ENCODE measurements around the gene SYT9. TPM values are rescaled to one million over a fixed set of nuclear protein-coding genes. Genes with fewer than 3 reads are reported as not detected.

SYT9 gene
- total and polyA plus RNA-seq, 2 of the 8 experiments (the other 6 are each of a cell fraction or from before 2014, with no cell fraction given) = 1.5 to 2.9 TPM

DNA sequence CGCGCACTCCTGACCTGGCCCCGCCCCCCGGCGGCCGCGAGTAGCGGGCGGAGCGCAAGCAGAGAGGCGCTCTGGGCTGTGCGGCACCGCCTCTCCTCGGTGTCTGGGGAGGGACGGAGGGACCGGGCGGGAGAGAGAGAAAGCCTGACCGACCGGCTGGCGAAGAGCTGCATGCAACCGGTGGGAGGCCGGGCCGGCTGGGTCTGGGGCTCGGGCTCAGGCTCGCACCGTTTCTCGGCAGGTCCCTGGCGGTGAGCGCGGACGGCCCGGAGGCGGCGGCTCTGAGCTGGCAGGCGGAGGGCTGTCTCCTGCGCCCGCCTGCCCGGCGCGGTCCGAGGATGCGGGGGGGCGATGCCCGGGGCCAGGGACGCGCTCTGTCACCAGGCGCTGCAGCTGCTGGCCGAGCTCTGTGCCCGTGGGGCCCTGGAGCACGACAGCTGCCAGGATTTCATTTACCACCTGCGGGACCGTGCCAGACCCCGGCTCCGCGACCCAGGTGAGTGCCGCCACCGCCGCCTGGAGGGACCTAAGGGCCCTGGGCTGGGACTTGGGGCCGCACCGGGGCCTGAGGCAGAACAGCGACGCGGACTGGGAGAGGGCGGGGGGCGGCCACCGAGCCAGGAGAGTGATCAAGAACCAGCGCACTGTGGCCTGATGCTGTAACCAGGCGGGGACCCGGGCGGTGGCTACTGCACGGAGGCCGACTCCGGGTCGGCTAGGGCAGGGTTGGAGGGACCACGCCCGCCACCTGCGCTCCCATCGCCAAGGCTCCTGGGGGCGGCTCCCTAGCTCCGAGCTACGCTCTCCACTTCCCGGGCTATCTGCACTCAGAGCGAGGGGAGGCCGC is at the start of gene SYT9 (continued):
- TF ChIP-seq RBBP5 (IDR thresholded peaks at IDR 0.05; ENCODE audit: borderline replicate concordance, low read depth, low read length) (peak; percentile 78), ZNF274 (IDR thresholded peaks at IDR 0.05; ENCODE audit: borderline replicate concordance, extremely low read depth, low read length) (no peak), YY1 (IDR thresholded peaks at IDR 0.05; ENCODE audit: low read depth, low read length) (no peak), ASH2L (IDR thresholded peaks at IDR 0.05; ENCODE audit: low read length) (peak; percentile 58), TAF7 (optimal IDR thresholded peaks at IDR 0.05; ENCODE audit: borderline replicate concordance, low read depth, low read length) (peak; percentile 5), GABPA (IDR thresholded peaks at IDR 0.05; ENCODE audit: borderline replicate concordance, insufficient read depth, low read length) (0 out of 2 replicates have a peak, but pooled peaks have one; percentile 4), KDM4A (IDR thresholded peaks at IDR 0.05; ENCODE audit: low read depth, low read length, severe bottlenecking) (peak; percentile 59), JUND (IDR thresholded peaks at IDR 0.05; ENCODE audit: low read length) (no peak), TAF1 (IDR thresholded peaks at IDR 0.05; ENCODE audit: low read depth, low read length) (peak; percentile 31; the same call in 1 of the 2 replicates), TEAD4 (IDR thresholded peaks at IDR 0.05; ENCODE audit: low read depth, low read length) (no peak), CHD2 (IDR thresholded peaks at IDR 0.05; ENCODE audit: low read length) (no peak)

Data from H1 (cell line).